Measurements from ENCODE around the gene OR1I1. TPM values are rescaled to one million over a fixed set of nuclear protein-coding genes. Genes with fewer than 3 reads are reported as not detected.

The OR1I1 gene
- total RNA-seq, 1 experiment from 2014 or later, result not detected

DNA sequence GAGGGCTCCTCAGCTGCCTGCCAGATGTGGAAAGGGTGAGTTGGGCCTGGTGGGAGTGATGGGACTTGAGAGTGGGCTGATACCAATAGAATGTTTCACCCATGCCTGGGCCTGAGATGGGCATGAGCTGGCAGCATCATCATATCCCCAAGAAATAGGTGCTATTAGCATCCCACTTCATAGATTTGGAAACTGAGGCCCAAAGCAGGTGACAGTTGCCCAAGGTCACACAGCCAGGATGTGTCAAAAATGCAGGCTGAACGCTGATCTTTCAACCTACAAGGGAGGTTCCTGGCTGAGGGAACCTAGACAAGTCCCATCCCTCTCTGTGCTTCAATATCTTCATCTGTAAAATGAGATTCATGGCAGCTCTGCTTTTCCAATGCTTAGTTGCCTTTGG, 29.7 kb downstream of the OR1I1 start:
- H3K9me3 Mint-ChIP-seq, result no peaks in the 10 kb centered on the region
- DNase-seq (ENCODE audit: low spot score) (no peak), ATAC-seq (no peak)
- peaks cover 30% of the 10 kb centered on the region for H3K36me3 Mint-ChIP-seq
- ChIA-PET POLR2A (no interaction called here), CTCF (interaction anchor here (0.8 to 3.1 kb wide), 4 partner anchors 9 to 444 kb away, joined by 3 to 20 read pairs (median 3); no protein-coding TSS in a partner anchor)
- no peak overlapping the region for H3K4me3 Mint-ChIP-seq
- no peaks in the 10 kb centered on the region for H3K27me3 Mint-ChIP-seq (ENCODE audit: low read depth)
- TF ChIP-seq ZNF423 (CRISPR knock-in tag; IDR thresholded peaks at IDR 0.05) (no peak), FOXP4 (CRISPR knock-in tag; IDR thresholded peaks at IDR 0.05) (no peak), NR3C1 (CRISPR knock-in tag; conservative IDR thresholded peaks at IDR 0.05; ENCODE audit: low read depth) (no peak), RORB (CRISPR knock-in tag; IDR thresholded peaks at IDR 0.05) (no peak), ZNF671 (CRISPR knock-in tag; IDR thresholded peaks at IDR 0.05) (no peak), CDX4 (CRISPR knock-in tag; IDR thresholded peaks at IDR 0.05; ENCODE audit: borderline replicate concordance) (no peak), TP53 (CRISPR knock-in tag; IDR thresholded peaks at IDR 0.05) (no peak), TCF7 (CRISPR knock-in tag; IDR thresholded peaks at IDR 0.05; ENCODE audit: low read depth) (no peak), MXD4 (CRISPR knock-in tag; IDR thresholded peaks at IDR 0.05; ENCODE audit: borderline replicate concordance) (no peak), ELF4 (CRISPR knock-in tag; IDR thresholded peaks at IDR 0.05; ENCODE audit: low read depth) (no peak), KAT7 (CRISPR knock-in tag; IDR thresholded peaks at IDR 0.05; ENCODE audit: borderline replicate concordance) (no peak), HMGA2 (CRISPR knock-in tag; IDR thresholded peaks at IDR 0.05) (no peak)
- TF ChIP-seq, protein P1, sequence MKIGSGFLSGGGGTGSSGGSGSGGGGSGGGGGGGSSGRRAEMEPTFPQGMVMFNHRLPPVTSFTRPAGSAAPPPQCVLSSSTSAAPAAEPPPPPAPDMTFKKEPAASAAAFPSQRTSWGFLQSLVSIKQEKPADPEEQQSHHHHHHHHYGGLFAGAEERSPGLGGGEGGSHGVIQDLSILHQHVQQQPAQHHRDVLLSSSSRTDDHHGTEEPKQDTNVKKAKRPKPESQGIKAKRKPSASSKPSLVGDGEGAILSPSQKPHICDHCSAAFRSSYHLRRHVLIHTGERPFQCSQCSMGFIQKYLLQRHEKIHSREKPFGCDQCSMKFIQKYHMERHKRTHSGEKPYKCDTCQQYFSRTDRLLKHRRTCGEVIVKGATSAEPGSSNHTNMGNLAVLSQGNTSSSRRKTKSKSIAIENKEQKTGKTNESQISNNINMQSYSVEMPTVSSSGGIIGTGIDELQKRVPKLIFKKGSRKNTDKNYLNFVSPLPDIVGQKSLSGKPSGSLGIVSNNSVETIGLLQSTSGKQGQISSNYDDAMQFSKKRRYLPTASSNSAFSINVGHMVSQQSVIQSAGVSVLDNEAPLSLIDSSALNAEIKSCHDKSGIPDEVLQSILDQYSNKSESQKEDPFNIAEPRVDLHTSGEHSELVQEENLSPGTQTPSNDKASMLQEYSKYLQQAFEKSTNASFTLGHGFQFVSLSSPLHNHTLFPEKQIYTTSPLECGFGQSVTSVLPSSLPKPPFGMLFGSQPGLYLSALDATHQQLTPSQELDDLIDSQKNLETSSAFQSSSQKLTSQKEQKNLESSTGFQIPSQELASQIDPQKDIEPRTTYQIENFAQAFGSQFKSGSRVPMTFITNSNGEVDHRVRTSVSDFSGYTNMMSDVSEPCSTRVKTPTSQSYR (CRISPR knock-in tag; IDR thresholded peaks at IDR 0.05), result no peak
- TF ChIP-seq, protein P2, sequence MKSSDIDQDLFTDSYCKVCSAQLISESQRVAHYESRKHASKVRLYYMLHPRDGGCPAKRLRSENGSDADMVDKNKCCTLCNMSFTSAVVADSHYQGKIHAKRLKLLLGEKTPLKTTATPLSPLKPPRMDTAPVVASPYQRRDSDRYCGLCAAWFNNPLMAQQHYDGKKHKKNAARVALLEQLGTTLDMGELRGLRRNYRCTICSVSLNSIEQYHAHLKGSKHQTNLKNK (CRISPR knock-in tag; IDR thresholded peaks at IDR 0.05), result no peak
- no peak overlapping the region for H3K27ac Mint-ChIP-seq
- peaks cover 10% of the 10 kb centered on the region for H3K4me1 Mint-ChIP-seq

DNA sequence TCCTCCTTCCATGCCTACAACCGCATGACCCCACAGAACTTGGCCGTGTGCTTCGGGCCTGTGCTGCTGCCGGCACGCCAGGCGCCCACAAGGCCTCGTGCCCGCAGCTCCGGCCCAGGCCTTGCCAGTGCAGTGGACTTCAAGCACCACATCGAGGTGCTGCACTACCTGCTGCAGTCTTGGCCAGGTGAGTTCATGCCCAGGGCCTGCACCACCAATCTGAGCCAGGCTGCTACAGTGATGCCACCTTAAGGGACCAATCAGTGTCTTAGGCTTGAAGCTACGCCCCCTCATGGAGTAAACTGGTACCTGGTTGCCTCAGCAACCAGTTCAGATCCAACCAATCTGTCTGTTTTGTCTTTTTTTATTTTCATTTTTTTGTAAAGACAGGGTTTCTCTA, 30.4 kb downstream of the OR1I1 start:
- Mint-ChIP-seq H3K9me3 (no peaks in the 10 kb centered on the region), H3K27ac (peak overlapping the region; percentile 66; the same call in 1 of the 2 replicates), H3K4me3 (no peak overlapping the region), H3K36me3 (peaks cover 36% of the 10 kb centered on the region), H3K4me1 (peaks cover 10% of the 10 kb centered on the region), H3K27me3 (ENCODE audit: low read depth) (no peaks in the 10 kb centered on the region)
- DNase-seq (ENCODE audit: low spot score) (peak; percentile 32), ATAC-seq (peak; percentile 58)
- ChIA-PET CTCF (interaction anchor here (0.6 to 3.1 kb wide), 10 partner anchors 8 to 443 kb away, joined by 3 to 20 read pairs (median 4); no protein-coding TSS in a partner anchor), POLR2A (interaction anchor here (1.0 kb wide), 1 partner anchor 88 kb away, joined by 3 read pairs; the partner anchor contains the start of gene NOTCH3)
- TF ChIP-seq ERG (CRISPR knock-in tag; IDR thresholded peaks at IDR 0.05) (no peak), ATF2 (CRISPR knock-in tag; IDR thresholded peaks at IDR 0.05; ENCODE audit: borderline replicate concordance, low read depth) (no peak), ZNF121 (CRISPR knock-in tag; IDR thresholded peaks at IDR 0.05) (peak; percentile 88), NR2C2 (CRISPR knock-in tag; IDR thresholded peaks at IDR 0.05) (no peak), NFYB (CRISPR knock-in tag; conservative IDR thresholded peaks at IDR 0.05; ENCODE audit: low read depth) (peak; percentile 62), OVOL2 (CRISPR knock-in tag; IDR thresholded peaks at IDR 0.05; ENCODE audit: borderline replicate concordance) (no peak), ESRRA (CRISPR knock-in tag; IDR thresholded peaks at IDR 0.05; ENCODE audit: borderline replicate concordance) (no peak), E2F5 (CRISPR knock-in tag; IDR thresholded peaks at IDR 0.05) (no peak), TEAD4 (CRISPR knock-in tag; IDR thresholded peaks at IDR 0.05) (no peak), GABPB1 (CRISPR knock-in tag; IDR thresholded peaks at IDR 0.05) (no peak)
- TF ChIP-seq, protein P3, sequence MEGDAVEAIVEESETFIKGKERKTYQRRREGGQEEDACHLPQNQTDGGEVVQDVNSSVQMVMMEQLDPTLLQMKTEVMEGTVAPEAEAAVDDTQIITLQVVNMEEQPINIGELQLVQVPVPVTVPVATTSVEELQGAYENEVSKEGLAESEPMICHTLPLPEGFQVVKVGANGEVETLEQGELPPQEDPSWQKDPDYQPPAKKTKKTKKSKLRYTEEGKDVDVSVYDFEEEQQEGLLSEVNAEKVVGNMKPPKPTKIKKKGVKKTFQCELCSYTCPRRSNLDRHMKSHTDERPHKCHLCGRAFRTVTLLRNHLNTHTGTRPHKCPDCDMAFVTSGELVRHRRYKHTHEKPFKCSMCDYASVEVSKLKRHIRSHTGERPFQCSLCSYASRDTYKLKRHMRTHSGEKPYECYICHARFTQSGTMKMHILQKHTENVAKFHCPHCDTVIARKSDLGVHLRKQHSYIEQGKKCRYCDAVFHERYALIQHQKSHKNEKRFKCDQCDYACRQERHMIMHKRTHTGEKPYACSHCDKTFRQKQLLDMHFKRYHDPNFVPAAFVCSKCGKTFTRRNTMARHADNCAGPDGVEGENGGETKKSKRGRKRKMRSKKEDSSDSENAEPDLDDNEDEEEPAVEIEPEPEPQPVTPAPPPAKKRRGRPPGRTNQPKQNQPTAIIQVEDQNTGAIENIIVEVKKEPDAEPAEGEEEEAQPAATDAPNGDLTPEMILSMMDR (IDR thresholded peaks at IDR 0.05), result peak; percentile 18; the same call in 1 of the 2 replicates
